ENCODE data around the gene LY86. TPM values are rescaled to one million over a fixed set of nuclear protein-coding genes. Genes with fewer than 3 reads are reported as not detected.

The LY86 gene
- total and polyA plus RNA-seq, 4 donors = 5.2 to 12.4 (median 9.6) TPM

GRCh38 chr6:6678185-6678671, 89.7 kb downstream of the LY86 start:
- H3K36me3 ChIP-seq (ENCODE audit: control insufficient read depth in 4 of 4, insufficient read depth in 4 of 4, low read length in 4 of 4) = no peaks in the 10 kb centered on the region
- H3K4me1 ChIP-seq (ENCODE audit: control insufficient read depth in 5 of 5, insufficient read depth in 5 of 5, low read length in 5 of 5) = peaks cover 0 to 25% (median 4%) of the 10 kb centered on the region in 5 donors
- no peak overlapping the region for H3K4me3 ChIP-seq
- DNase-seq (no peak), ATAC-seq (ENCODE audit: insufficient read depth, low FRiP score) (no peak)
- no peaks in the 10 kb centered on the region for H3K9me3 ChIP-seq (ENCODE audit: control insufficient read depth in 4 of 4, insufficient read depth in 3 of 4, low read length in 3 of 4)
- peak overlapping the region in 1 of 2 donors; percentile 74 for H3K27ac ChIP-seq (ENCODE audit: low read depth in 1 of 2, low read length in 1 of 2)
- H3K9ac ChIP-seq (ENCODE audit: insufficient read depth in 1 of 2, low read length in 2 of 2) = no peak overlapping the region
- H3K27me3 ChIP-seq (ENCODE audit: control insufficient read depth in 3 of 3, insufficient read depth in 3 of 3, low read length in 2 of 3) = no peaks in the 10 kb centered on the region
- 67 to 83% methylated on average over 12 of the region's 12 CpGs for WGBS, 2 donors
- no peak for TF ChIP-seq CTCF (IDR thresholded peaks at IDR 0.05; ENCODE audit: control extremely low read depth, extremely low read depth)

- H3K9me3 ChIP-seq (ENCODE audit: control insufficient read depth in 4 of 4, insufficient read depth in 3 of 4, low read length in 3 of 4) = no peaks in the 10 kb centered on the region
- DNase-seq (no peak), ATAC-seq (ENCODE audit: insufficient read depth, low FRiP score) (no peak)
- no peak for TF ChIP-seq CTCF (IDR thresholded peaks at IDR 0.05; ENCODE audit: control extremely low read depth, extremely low read depth)
- H3K36me3 ChIP-seq (ENCODE audit: control insufficient read depth in 4 of 4, insufficient read depth in 4 of 4, low read length in 4 of 4) = no peaks in the 10 kb centered on the region
- 68 to 71% methylated on average over 11 of the region's 11 CpGs for WGBS, 2 donors
- H3K4me1 ChIP-seq (ENCODE audit: control insufficient read depth in 5 of 5, insufficient read depth in 5 of 5, low read length in 5 of 5) = peaks cover 0 to 25% (median 4%) of the 10 kb centered on the region in 5 donors
- H3K4me3 ChIP-seq = no peak overlapping the region
- H3K27me3 ChIP-seq (ENCODE audit: control insufficient read depth in 3 of 3, insufficient read depth in 3 of 3, low read length in 2 of 3) = no peaks in the 10 kb centered on the region
- no peak overlapping the region for H3K9ac ChIP-seq (ENCODE audit: insufficient read depth in 1 of 2, low read length in 2 of 2)
- peak overlapping the region in 1 of 2 donors; percentile 64 for H3K27ac ChIP-seq (ENCODE audit: low read depth in 1 of 2, low read length in 1 of 2)
Measured at GRCh38 chr6:6678811-6679210, 90.3 kb downstream of the LY86 start.

GRCh38 chr6:6679633-6680032, 91.1 kb downstream of the LY86 start:
- Histone ChIP-seq H3K4me1 (ENCODE audit: control insufficient read depth in 5 of 5, insufficient read depth in 5 of 5, low read length in 5 of 5) (peaks cover 0 to 25% (median 4%) of the 10 kb centered on the region in 5 donors), H3K9ac (ENCODE audit: insufficient read depth in 1 of 2, low read length in 2 of 2) (no peak overlapping the region), H3K36me3 (ENCODE audit: control insufficient read depth in 4 of 4, insufficient read depth in 4 of 4, low read length in 4 of 4) (no peaks in the 10 kb centered on the region), H3K27ac (ENCODE audit: low read depth in 1 of 2, low read length in 1 of 2) (no peak overlapping the region), H3K27me3 (ENCODE audit: control insufficient read depth in 3 of 3, insufficient read depth in 3 of 3, low read length in 2 of 3) (no peaks in the 10 kb centered on the region), H3K4me3 (no peak overlapping the region), H3K9me3 (ENCODE audit: control insufficient read depth in 4 of 4, insufficient read depth in 3 of 4, low read length in 3 of 4) (no peaks in the 10 kb centered on the region)
- DNase-seq (no peak), ATAC-seq (ENCODE audit: insufficient read depth, low FRiP score) (no peak)
- TF ChIP-seq CTCF (IDR thresholded peaks at IDR 0.05; ENCODE audit: control extremely low read depth, extremely low read depth) = no peak
- WGBS, 2 donors = 45 to 57% methylated on average over 5 of the region's 5 CpGs

- Histone ChIP-seq H3K36me3 (ENCODE audit: control insufficient read depth in 4 of 4, insufficient read depth in 4 of 4, low read length in 4 of 4) (no peaks in the 10 kb centered on the region), H3K9me3 (ENCODE audit: control insufficient read depth in 4 of 4, insufficient read depth in 3 of 4, low read length in 3 of 4) (no peaks in the 10 kb centered on the region), H3K9ac (ENCODE audit: insufficient read depth in 1 of 2, low read length in 2 of 2) (no peak overlapping the region), H3K27ac (ENCODE audit: low read depth in 1 of 2, low read length in 1 of 2) (no peak overlapping the region), H3K4me3 (no peak overlapping the region), H3K27me3 (ENCODE audit: control insufficient read depth in 3 of 3, insufficient read depth in 3 of 3, low read length in 2 of 3) (no peaks in the 10 kb centered on the region), H3K4me1 (ENCODE audit: control insufficient read depth in 5 of 5, insufficient read depth in 5 of 5, low read length in 5 of 5) (peaks cover 0 to 25% (median 4%) of the 10 kb centered on the region in 5 donors)
- no peak for TF ChIP-seq CTCF (IDR thresholded peaks at IDR 0.05; ENCODE audit: control extremely low read depth, extremely low read depth)
- DNase-seq (peak in 2 of 3 donors; percentile 81 to 87), ATAC-seq (ENCODE audit: insufficient read depth, low FRiP score) (no peak)
Measured at GRCh38 chr6:6680526-6680925, 92.0 kb downstream of the LY86 start.

Measured in lung (tissue), 12 donors.